HG03196 (cell line): ENCODE results near the gene NXNL2.

Source experiments
- ATAC-seq: cut with Tn5 transposase; IDR thresholded peaks from one replicate; pipeline ENCODE4 v1.9.1; 2021; ENCODE audit not compliant: unreplicated experiment

NXNL2 gene

GRCh38 chr9:88531920-88532698 is 2.9 kb upstream of the NXNL2 start:
- no peak for ATAC-seq

GRCh38 chr9:88533951-88534455 is 975 bp upstream of the NXNL2 start:
- no peak for ATAC-seq

- ATAC-seq: no peak
These were observed 446 bp downstream of the NXNL2 start for GRCh38 chr9:88535226-88536022.

DNA sequence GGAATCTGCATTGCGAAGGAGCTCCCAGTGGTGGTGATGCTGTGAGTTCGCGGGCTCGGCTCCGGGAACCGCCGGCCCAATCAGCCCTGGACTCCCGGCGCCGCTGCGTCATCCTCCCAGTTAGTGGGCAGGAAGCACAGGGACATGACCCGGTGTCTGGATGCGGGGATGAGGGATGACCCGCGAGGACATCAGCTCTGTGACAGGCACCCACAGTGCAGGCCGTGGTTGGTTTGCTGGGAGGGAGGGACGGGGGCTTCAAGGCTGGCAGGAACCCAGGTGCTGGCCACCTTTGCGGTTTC is 996 bp downstream of the NXNL2 start:
- ATAC-seq: no peak

GRCh38 chr9:88536951-88537760 is 2.2 kb downstream of the NXNL2 start:
- no peak for ATAC-seq

DNA sequence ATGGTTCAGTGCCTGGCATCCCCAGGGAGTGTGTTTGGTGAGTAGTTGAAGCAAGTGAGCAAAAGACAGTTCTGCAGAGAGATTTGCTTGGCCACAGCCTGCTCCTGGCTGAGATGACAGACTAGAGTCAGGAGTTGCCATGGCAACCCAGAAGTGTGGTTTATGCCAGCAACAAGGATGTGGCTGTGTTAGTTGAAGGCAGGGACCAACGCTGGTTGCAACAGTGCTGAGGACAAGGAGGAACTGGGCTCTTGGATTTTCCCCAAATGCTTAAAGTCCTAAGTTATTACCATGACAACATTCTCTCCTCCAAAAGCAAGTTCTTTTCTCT is 2.7 kb downstream of the NXNL2 start:
- no peak for ATAC-seq

GRCh38 chr9:88538311-88539085 is 3.5 kb downstream of the NXNL2 start:
- ATAC-seq: no peak

GRCh38 chr9:88539246-88539645 is 4.3 kb downstream of the NXNL2 start:
- no peak for ATAC-seq

GRCh38 chr9:88540251-88540763 is 5.3 kb downstream of the NXNL2 start:
- ATAC-seq: no peak

GRCh38 chr9:88544245-88544644 is 9.3 kb downstream of the NXNL2 start:
- no peak for ATAC-seq

- no peak for ATAC-seq
These were observed 16.7 kb downstream of the NXNL2 start for GRCh38 chr9:88551546-88552137.

- ATAC-seq: no peak
These were observed 18.4 kb downstream of the NXNL2 start for GRCh38 chr9:88553350-88553749.

DNA sequence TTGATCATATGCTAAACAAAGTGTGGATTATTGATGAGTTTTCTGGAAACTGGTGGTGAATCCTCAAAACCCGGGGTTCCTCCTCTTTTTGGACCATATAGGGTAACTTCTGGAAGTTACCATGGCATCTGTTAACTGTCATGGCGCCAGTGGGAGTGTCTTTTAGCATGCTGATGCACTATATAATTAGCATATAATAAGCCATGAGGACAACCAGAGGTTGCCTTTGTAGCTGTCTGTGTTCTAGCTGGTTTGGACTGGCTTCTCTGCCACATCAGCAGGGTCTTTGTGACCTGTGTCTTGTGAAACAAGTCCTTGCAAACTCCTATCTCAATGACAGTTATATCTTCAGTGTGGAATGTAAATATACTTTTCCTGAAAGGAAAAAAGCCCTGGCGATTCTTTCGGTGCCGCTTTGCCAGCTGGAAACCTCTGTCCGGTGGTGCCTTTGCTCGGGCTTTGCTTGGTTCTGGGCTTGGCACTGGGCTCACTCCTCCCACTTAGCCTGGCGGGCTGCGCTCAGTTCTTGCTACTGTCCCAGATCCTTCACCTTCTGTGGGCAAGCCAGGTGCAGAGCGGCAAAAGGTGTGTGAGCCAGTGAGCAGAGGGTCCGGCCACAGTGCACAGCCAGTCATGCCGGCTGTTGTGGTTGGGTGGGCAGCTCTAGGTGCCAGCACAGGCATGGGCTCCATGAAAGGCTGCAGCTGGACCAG is 20.4 kb downstream of the NXNL2 start:
- ATAC-seq: no peak

GRCh38 chr9:88559661-88560060 is 24.7 kb downstream of the NXNL2 start:
- ATAC-seq: no peak

DNA sequence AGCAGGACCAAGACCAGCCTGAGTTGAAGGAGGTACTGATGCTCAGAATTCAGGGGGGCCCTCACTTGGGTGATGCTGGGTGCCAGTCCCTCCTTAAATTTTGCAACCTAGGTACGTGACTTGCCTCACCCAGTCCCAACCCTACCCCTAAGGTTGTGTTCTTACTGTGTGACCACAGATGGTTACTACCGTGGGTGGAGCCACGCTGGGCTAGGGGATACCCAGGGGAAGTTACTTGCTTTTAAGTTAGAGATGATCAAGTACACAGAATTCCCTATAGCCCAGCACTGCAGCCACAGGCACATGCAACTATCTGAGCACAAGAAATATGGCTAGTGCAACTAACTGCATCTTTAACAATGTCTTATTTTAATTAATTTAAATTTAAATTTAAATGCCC is 32.9 kb downstream of the NXNL2 start:
- no peak for ATAC-seq

- no peak for ATAC-seq
These were observed 36.4 kb downstream of the NXNL2 start for GRCh38 chr9:88571419-88571818.

- ATAC-seq: no peak
These were observed 37.7 kb downstream of the NXNL2 start for GRCh38 chr9:88572684-88573083.

DNA sequence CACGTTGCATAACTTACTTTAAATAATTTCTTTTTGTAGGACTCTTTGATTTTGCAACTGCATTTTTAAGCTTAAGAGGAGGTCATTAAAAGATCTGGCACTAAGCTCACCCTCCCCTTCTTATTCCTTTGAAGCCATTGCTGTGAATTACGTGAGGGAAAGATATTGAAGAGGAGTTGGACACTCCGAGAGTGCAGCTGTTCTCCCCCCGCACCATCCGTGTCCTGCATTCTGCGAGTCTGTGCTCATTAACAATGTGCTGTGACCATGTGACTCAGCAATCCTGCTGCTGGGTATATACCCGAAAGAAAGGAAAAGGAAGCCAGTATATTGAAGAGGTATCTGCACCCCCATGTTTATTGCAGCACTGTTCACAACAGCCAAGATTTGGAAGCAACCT is 40.0 kb downstream of the NXNL2 start:
- no peak for ATAC-seq

GRCh38 chr9:88577256-88578120 is 42.5 kb downstream of the NXNL2 start:
- ATAC-seq: no peak
